GM19395 (cell line): Measurements from ENCODE around the gene ATP5ME.
"Not testable (repeated sequence)": the region's sequence is repeated elsewhere in the genome, so short reads cannot be mapped to it uniquely, and the experiment has no call there.

ENCODE experiments used
- ATAC-seq: cut with Tn5 transposase; IDR thresholded peaks from one replicate; pipeline ENCODE4 v1.9.1; 2021; ENCODE audit warnings: mild to moderate bottlenecking, moderate library complexity; ENCODE audit not compliant: unreplicated experiment

Gene ATP5ME

GRCh38 chr4:671769-672168 lies 2.3 kb downstream of the ATP5ME start:
- ATAC-seq = no peak

GRCh38 chr4:669806-670559 lies 4.1 kb downstream of the ATP5ME start:
- not testable (repeated sequence) for ATAC-seq

- ATAC-seq = not testable (repeated sequence)
Measured at GRCh38 chr4:668219-668618, 5.9 kb downstream of the ATP5ME start.

GRCh38 chr4:667545-667925 lies 6.5 kb downstream of the ATP5ME start:
- no peak for ATAC-seq

GRCh38 chr4:666822-667544 lies 7.1 kb downstream of the ATP5ME start:
- no peak for ATAC-seq

- ATAC-seq = no peak
Measured at GRCh38 chr4:666436-666810, 7.7 kb downstream of the ATP5ME start.

GRCh38 chr4:665751-666435 lies 8.2 kb downstream of the ATP5ME start:
- no peak for ATAC-seq

- no peak for ATAC-seq
Measured at GRCh38 chr4:665381-665750, 8.7 kb downstream of the ATP5ME start.

GRCh38 chr4:664713-665231 lies 9.3 kb downstream of the ATP5ME start:
- no peak for ATAC-seq

GRCh38 chr4:663438-664428 lies 10.3 kb downstream of the ATP5ME start:
- ATAC-seq = peak; percentile 68

GRCh38 chr4:663046-663437 lies 11.0 kb downstream of the ATP5ME start:
- ATAC-seq = no peak

- no peak for ATAC-seq
Measured at GRCh38 chr4:661881-662761, 12.0 kb downstream of the ATP5ME start.

- ATAC-seq = no peak
Measured at GRCh38 chr4:661231-661630, 12.8 kb downstream of the ATP5ME start.

- no peak for ATAC-seq
Measured at GRCh38 chr4:660401-660800, 13.7 kb downstream of the ATP5ME start.

- no peak for ATAC-seq
Measured at GRCh38 chr4:659851-660250, 14.2 kb downstream of the ATP5ME start.

GRCh38 chr4:658681-659667 lies 15.1 kb downstream of the ATP5ME start:
- ATAC-seq = no peak

GRCh38 chr4:657834-658667 lies 16.0 kb downstream of the ATP5ME start:
- no peak for ATAC-seq
